GM19438 (cell line): ENCODE measurements around the gene HNRNPK.
A peak's percentile ranks its signal among the peaks of the same experiment; 100 is the strongest.

Experiments
- ATAC-seq: cut with Tn5 transposase; IDR thresholded peaks from one replicate; pipeline ENCODE4 v1.9.1; 2021; ENCODE audit warnings: low read depth; ENCODE audit not compliant: unreplicated experiment

HNRNPK gene

GRCh38 chr9:83936523-83936922, 43.5 kb downstream of the HNRNPK start:
- no peak for ATAC-seq

DNA sequence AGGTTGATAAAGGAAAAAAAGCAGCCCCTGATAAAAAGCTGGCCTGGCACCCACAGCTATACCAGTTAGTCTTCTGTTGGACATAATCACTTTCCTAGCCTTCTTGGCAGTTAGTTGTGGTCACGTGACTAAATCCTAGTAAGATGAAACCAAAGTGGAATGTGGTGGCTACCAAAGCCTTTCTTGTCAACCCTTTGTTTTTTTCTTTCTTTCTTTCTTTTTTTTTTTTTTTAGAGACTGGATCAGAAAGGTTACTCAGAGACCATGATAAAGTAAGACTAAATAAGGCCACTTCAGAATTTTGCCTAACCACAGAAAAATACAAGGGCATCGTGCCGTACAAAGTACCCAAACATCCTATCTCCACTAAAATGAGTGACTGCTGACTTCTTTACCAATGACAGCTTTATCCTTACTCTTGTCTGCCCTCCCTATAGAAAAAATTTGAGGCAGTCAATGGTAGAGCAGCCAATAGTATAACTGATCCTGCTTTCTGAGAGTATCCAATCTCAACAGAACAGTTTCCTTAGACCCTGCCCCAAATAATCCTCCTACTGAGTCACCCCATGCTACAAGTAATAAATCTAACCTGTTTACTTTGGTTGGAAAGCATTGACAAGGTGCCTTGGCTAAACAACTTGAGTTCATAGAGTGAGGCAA, 44.6 kb downstream of the HNRNPK start:
- ATAC-seq: no peak

DNA sequence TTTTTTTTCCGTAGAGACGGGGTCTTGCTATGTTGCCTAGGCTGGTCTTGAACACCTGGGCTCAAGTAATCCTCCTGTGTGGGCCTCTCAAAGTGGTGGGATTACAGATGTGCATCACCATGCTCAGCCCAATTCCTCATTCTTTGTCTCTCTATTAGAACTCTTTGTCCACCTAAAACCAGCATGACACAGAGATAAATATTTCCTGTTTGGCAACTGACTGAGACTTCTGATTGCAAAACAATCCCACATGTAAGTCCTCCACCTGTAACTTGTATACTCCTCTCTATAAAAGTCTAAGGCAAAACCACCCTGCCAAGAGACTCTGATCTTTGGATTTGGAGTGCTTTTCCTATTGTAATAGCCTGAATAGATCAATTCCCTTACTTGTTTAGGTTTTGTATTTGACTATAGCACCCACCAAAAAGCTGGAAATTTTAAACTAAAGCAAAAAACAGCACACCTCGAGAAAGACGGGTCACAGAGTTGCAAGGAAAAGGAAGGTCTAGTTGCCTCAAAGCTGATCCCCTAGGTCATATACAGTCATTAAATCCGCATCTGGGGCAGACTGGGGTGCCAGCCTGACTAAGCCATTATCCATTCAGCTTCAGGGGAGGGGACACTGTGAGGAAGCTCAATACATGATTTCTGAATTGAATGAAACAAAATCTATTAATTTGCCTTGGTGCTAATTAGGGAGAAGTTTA, 45.3 kb downstream of the HNRNPK start:
- ATAC-seq: no peak

GRCh38 chr9:83933790-83934189, 46.2 kb downstream of the HNRNPK start:
- ATAC-seq: no peak

GRCh38 chr9:83932851-83933250, 47.2 kb downstream of the HNRNPK start:
- no peak for ATAC-seq

DNA sequence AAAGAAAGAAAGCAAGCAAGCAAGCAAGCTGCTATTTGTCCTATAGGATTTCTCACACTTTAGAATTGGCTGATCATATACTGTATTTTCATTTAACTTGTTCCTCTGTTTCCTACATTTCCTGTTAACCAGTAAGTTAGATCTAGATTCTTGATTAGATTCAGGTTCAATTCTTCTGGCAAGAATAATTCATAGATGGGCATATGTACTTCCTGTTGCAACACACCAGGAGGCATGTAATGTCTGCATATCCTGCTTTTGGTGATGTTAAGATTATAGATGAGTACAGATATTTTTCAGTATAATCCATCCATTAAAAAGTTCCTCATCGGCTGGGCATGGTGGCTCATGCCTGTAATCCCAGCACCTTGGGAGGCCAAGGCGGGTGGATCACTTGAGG, 48.0 kb downstream of the HNRNPK start:
- no peak for ATAC-seq

DNA sequence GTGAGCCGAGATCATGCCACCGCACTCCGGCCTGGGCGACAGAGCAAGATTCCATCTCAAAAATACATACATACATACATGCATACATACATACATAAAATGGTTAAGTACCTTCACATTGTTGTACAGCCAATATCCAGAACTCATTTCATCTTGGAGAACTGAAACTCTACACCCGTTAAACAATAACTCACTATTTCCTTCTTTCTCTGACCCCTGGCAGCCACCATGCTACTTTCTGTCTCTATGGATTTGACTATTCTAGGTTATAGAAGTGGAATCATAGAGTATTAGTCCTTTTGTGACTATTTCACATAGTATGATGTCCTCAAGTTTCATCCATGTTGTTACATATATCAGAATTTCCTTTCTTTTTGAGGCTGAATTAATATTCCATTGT, 49.1 kb downstream of the HNRNPK start:
- no peak for ATAC-seq

DNA sequence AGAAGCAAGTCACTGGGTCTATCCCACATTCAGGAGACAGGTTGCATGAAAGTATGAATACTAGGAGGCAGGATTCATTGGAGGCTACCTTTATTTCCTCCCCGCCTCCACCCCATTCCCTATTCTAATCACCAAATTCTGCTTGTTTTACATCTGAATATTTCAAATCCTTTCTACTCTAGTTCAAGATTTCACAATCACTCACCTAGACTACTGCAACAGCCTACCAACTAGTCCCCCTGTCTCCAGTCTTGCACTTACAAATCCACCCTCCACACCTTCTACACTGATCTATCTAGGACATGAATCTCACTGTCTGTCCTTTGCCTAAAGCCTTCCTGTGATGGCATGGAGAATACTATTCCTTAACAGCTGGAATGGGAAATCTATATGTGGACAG, 52.4 kb downstream of the HNRNPK start:
- ATAC-seq: no peak

- ATAC-seq: peak; percentile 94
Measured at GRCh38 chr9:83920927-83921707, 58.9 kb downstream of the HNRNPK start, which contains the start of gene KIF27. Gene KIF27, minus strand, starts transcription at chr9:83921432. Its CDS starts 5,841 bp downstream, at chr9:83915591.

- ATAC-seq: peak; percentile 34
Measured at GRCh38 chr9:83920469-83920926, 59.5 kb downstream of the HNRNPK start.

DNA sequence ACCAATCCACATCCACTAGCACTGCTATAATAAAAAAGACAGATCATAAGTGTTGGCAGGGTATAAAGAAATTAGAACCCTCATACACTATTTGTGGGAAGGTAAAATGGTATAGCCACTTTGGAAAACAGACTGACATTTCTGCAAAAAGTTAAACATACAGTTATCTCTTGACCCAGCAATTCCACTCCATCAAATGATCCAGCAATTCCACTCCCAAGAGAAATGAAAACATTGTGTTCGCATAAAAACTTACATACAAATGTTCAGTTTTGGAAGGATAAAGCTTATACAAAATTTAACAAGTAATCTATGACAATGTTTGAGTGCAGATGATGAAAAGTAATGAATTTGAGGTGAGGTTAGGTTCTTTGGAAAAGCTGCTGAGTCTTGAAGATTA, 60.9 kb downstream of the HNRNPK start:
- ATAC-seq: no peak
